Gastrocnemius medialis (tissue), 4 donors: ENCODE measurements around the gene PLA2G4F. TPM values are rescaled to one million over a fixed set of nuclear protein-coding genes. Genes with fewer than 3 reads are reported as not detected.

Experiments used
- ATAC-seq, 2 donors: fragments of 150-250 bp; one replicate each; pipeline ENCODE4 v1.9.1; 2016
- DNase-seq, 2 donors: peaks; one replicate each; pipeline ENCODE4 v3.0.0-alpha.2; 2019
- H3K27ac ChIP-seq, 4 donors: fragments of 200-600 bp; sonication (generic); 1 replicate in 1 of 4; 2 replicates in 3 of 4; pipeline ENCODE4 v1.5.1; 2016 to 2018; ENCODE audit warnings: mild to moderate bottlenecking in 2 of 4, moderate library complexity in 1 of 4
- H3K27me3 ChIP-seq, 3 donors: fragments of 200-600 bp; sonication (generic) in 2 of 3; 1 replicate in 1 of 3; 2 replicates in 2 of 3; pipeline versions ENCODE4 v1.5.1 to v1.6.0; 2016 to 2019; ENCODE audit warnings: mild to moderate bottlenecking in 1 of 3, moderate library complexity in 1 of 3
- H3K36me3 ChIP-seq, 2 donors: fragments of 200-600 bp; sonication (generic) in 1 of 2; one replicate each; pipeline ENCODE4 v1.5.1; 2017 to 2018
- H3K4me1 ChIP-seq, 2 donors: fragments of 200-600 bp; sonication (generic) in 1 of 2; one replicate each; pipeline ENCODE4 v1.5.1; 2016 to 2017; ENCODE audit warnings: mild to moderate bottlenecking in 2 of 2
- H3K4me3 ChIP-seq, 4 donors: fragments of 200-600 bp; sonication (generic) in 3 of 4; 1 replicate in 1 of 4; 2 replicates in 3 of 4; pipeline ENCODE4 v1.5.1; 2016 to 2019; ENCODE audit warnings: mild to moderate bottlenecking in 2 of 4
- H3K9me3 ChIP-seq, 3 donors: fragments of 200-600 bp; sonication (generic) in 2 of 3; 1 replicate in 1 of 3; 2 replicates in 2 of 3; pipeline ENCODE4 v1.5.1; 2016 to 2019
- POLR2A ChIP-seq, 2 donors: fragments of 450-650 bp; IDR thresholded peaks; one replicate each; pipeline ENCODE4 v1.6.1; 2017; ENCODE audit warnings: antibody characterized with exemption in 2 of 2, mild to moderate bottlenecking in 2 of 2, moderate library complexity in 2 of 2
- in situ Hi-C, 4 donors: fragments of 200-750 bp; cut with MboI; loops; one replicate each; pipeline versions ENCODE4 v1.15.0 to v1.8.0; 2017; ENCODE audit warnings: low sequenced_read_pairs in 4 of 4
- intact Hi-C: fragments of 100-400 bp; cut with DNase I; formaldehyde crosslinking; loops from one replicate; pipeline ENCODE4 v1.15.1; 2023; ENCODE audit warnings: low total_unique reads
- total RNA-seq, 4 donors: library from RNA; depleted of rRNA; stranded (reverse); fragments of >200 nt; gene quantifications; one replicate each; pipeline versions ENCODE4 v1.1.0 to v1.2.3, GENCODE V29; 2016
- TF ChIP-seq, protein P1 (sequence below), 5 experiments: fragments of 450-650 bp in 3 of 5; fragments of 200-600 bp in 2 of 5; sonication (generic) in 2 of 5; IDR thresholded peaks in 4 of 5; conservative IDR thresholded peaks in 1 of 5; 1 replicate in 4 of 5; 2 replicates in 1 of 5; pipeline ENCODE4 v1.5.1; 2016 to 2019; ENCODE audit warnings: antibody characterized with exemption in 5 of 5, mild to moderate bottlenecking in 3 of 5, moderate library complexity in 3 of 5

The PLA2G4F gene
- total RNA-seq, 4 donors from 2014 or later: 1.0 to 8.4 (median 4.9) TPM

DNA sequence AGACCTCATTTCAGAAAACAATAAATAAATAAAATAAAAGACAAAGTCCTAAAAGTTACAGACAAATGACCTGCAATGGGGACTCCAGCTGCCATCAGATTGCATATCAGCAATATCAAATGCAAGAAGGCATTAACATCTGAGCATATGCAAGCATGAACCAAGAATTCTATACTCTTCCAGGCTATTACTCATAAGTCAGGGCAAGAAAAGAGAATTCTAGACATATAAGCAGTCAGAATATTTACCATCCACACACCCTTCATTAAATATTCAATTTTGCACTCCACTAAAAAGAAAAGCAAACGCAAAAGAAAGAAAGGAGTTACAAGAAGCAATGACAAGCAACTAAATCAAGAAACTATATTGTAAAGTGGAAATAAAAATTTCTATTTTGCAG lies 21.1 kb downstream of the PLA2G4F start:
- no peaks in the 10 kb centered on the region for H3K27me3 ChIP-seq
- no peak overlapping the region for H3K4me3 ChIP-seq
- no peaks in the 10 kb centered on the region for H3K9me3 ChIP-seq
- ATAC-seq: no peak
- TF ChIP-seq POLR2A (IDR thresholded peaks at IDR 0.05): no peak
- TF ChIP-seq, protein P1, sequence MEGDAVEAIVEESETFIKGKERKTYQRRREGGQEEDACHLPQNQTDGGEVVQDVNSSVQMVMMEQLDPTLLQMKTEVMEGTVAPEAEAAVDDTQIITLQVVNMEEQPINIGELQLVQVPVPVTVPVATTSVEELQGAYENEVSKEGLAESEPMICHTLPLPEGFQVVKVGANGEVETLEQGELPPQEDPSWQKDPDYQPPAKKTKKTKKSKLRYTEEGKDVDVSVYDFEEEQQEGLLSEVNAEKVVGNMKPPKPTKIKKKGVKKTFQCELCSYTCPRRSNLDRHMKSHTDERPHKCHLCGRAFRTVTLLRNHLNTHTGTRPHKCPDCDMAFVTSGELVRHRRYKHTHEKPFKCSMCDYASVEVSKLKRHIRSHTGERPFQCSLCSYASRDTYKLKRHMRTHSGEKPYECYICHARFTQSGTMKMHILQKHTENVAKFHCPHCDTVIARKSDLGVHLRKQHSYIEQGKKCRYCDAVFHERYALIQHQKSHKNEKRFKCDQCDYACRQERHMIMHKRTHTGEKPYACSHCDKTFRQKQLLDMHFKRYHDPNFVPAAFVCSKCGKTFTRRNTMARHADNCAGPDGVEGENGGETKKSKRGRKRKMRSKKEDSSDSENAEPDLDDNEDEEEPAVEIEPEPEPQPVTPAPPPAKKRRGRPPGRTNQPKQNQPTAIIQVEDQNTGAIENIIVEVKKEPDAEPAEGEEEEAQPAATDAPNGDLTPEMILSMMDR (IDR thresholded peaks at IDR 0.05 in 4 of 5, conservative IDR thresholded peaks at IDR 0.05 in 1 of 5): no peak
- intact Hi-C loops (no loop called here), in situ Hi-C loops (no loop called here)
- H3K27ac ChIP-seq: no peak overlapping the region
- no peak for DNase-seq
- no peaks in the 10 kb centered on the region for H3K4me1 ChIP-seq
- no peaks in the 10 kb centered on the region for H3K36me3 ChIP-seq

DNA sequence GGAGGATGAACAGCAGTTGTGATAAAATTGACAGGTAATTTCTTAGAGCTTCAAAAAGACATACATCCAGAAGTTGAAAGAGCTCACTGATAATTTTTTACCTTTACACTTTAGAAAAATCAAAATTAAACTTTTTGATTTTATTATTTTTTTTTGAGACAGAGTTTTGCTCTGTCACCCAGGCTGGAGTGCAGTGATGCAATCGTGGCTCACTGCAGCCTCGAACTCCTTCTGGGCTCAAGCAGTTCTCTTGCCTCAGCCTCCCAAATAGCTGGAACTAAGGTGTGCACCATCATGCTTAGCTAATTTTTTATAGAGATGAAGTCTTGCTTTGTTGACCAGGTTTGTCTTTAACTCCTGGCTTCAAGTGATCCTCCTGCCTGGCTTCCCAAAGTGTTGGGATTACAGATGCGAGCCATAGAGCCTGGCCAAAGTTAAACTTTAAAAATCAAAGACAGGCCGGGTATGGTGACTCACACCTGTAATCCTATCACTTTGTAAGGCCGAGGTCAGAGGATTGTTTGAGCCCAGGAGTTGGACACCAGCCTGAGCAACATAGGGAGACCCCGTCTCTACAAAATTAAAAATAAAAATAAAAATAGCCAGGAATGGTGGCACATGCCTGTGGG lies 21.7 kb downstream of the PLA2G4F start:
- ATAC-seq (no peak), DNase-seq (no peak)
- Histone ChIP-seq H3K36me3 (no peaks in the 10 kb centered on the region), H3K4me3 (no peak overlapping the region), H3K27ac (no peak overlapping the region), H3K4me1 (no peaks in the 10 kb centered on the region), H3K27me3 (no peaks in the 10 kb centered on the region), H3K9me3 (no peaks in the 10 kb centered on the region)
- in situ Hi-C loops (no loop called here), intact Hi-C loops (loop anchor here (5.0 kb wide), 2 partner anchors 47 to 147 kb away; no protein-coding TSS in a partner anchor)
- TF ChIP-seq POLR2A (IDR thresholded peaks at IDR 0.05): no peak
- TF ChIP-seq, protein P1 (IDR thresholded peaks at IDR 0.05 in 4 of 5, conservative IDR thresholded peaks at IDR 0.05 in 1 of 5): no peak

DNA sequence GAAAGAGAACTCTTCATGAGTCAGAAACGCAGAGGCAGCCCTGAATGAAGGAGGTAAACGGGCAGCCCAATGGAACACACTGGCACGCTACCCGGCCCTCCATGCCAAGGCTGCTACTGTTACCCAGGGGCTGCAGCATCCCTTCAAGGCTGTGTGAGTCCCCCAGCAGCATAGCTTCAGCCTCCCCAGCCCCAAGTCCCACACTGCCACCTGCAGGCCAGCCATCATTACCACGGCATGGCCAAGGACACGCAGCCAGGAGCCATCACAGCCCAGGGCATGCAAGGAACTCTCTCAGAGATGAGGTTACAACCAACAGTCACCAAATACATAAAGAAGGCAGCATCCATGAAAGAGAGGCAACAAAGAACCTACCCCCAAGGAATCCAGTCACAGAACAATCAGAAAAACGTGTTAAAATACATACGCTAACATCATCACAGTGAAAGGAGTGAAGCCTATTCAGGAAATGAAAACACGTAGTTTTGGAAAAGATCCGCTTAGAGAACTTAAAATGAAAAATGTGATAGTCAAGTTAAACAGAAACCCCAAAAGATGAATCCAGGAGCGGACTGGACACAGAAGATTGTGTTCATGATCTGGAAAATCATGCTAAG lies 22.4 kb downstream of the PLA2G4F start:
- Histone ChIP-seq H3K4me1 (no peaks in the 10 kb centered on the region), H3K9me3 (no peaks in the 10 kb centered on the region), H3K27me3 (no peaks in the 10 kb centered on the region), H3K27ac (no peak overlapping the region), H3K36me3 (no peaks in the 10 kb centered on the region), H3K4me3 (no peak overlapping the region)
- no peak for TF ChIP-seq POLR2A (IDR thresholded peaks at IDR 0.05)
- TF ChIP-seq, protein P1 (IDR thresholded peaks at IDR 0.05 in 4 of 5, conservative IDR thresholded peaks at IDR 0.05 in 1 of 5): peak in 3 of 5 experiments; percentile 51 to 68 (median 57)
- in situ Hi-C loops (no loop called here), intact Hi-C loops (loop anchor here (2.0 to 5.0 kb wide), 3 partner anchors 47 to 147 kb away; no protein-coding TSS in a partner anchor)
- DNase-seq (no peak), ATAC-seq (peak in 1 of 2 donors; percentile 52)

DNA sequence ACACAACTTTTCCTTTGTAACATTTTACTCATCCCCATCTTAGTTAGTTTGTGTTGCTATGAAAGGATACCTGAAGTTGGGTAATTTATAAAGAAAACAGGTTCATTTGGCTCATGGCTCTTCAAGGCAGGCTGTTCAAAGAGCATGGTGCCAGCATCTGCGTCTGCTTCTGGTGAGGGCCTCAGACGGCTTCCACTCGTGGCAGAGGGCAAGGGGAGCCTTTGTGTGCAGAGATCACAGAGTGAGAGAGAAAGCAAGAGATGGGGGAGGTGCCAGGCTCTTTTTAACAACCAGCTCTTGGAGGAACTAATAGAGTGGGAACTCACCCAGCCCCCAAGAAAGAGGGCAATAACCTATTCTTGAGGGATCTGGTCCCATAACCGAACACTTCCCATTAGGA lies 23.1 kb downstream of the PLA2G4F start:
- H3K9me3 ChIP-seq: no peaks in the 10 kb centered on the region
- H3K4me1 ChIP-seq: no peaks in the 10 kb centered on the region
- TF ChIP-seq POLR2A (IDR thresholded peaks at IDR 0.05): no peak
- TF ChIP-seq, protein P1 (IDR thresholded peaks at IDR 0.05 in 4 of 5, conservative IDR thresholded peaks at IDR 0.05 in 1 of 5): no peak
- intact Hi-C loops: loop anchor here (2.0 to 5.0 kb wide), 3 partner anchors 46 to 146 kb away; no protein-coding TSS in a partner anchor
- H3K4me3 ChIP-seq: no peak overlapping the region
- in situ Hi-C loops: no loop called here
- no peak overlapping the region for H3K27ac ChIP-seq
- no peaks in the 10 kb centered on the region for H3K27me3 ChIP-seq
- no peak for DNase-seq
- H3K36me3 ChIP-seq: no peaks in the 10 kb centered on the region
- no peak for ATAC-seq
